Neural crest cell (in vitro differentiated cells): ENCODE measurements around the gene FBXO33. TPM values are rescaled to one million over a fixed set of nuclear protein-coding genes. Genes with fewer than 3 reads are reported as not detected.

Experiments
- DNase-seq: peaks from one replicate; pipeline ENCODE4 v3.0.0; 2021; ENCODE audit warnings: low read depth, mixed read lengths, low spot score
- H3K27ac Mint-ChIP-seq: one replicate; pipeline ENCODE4 v1.8.0; 2021; ENCODE audit warnings: mild to moderate bottlenecking, mixed read lengths; ENCODE audit not compliant: unreplicated experiment
- H3K27me3 Mint-ChIP-seq: 2 replicates; pipeline ENCODE4 v1.8.0; 2021; ENCODE audit warnings: low read depth, mild to moderate bottlenecking, mixed read lengths
- H3K36me3 Mint-ChIP-seq: 2 replicates; pipeline ENCODE4 v1.8.0; 2021; ENCODE audit warnings: low read depth, mild to moderate bottlenecking, mixed read lengths
- H3K4me1 Mint-ChIP-seq: 2 replicates; pipeline ENCODE4 v1.8.0; 2021; ENCODE audit warnings: mixed read lengths
- H3K4me3 Mint-ChIP-seq: one replicate; pipeline ENCODE4 v1.8.0; 2021; ENCODE audit warnings: mild to moderate bottlenecking, mixed read lengths
- H3K9me3 Mint-ChIP-seq: 2 replicates; pipeline ENCODE4 v1.8.0; 2021; ENCODE audit warnings: mixed read lengths
- total RNA-seq: library from RNA; stranded (reverse); gene quantifications from 2 replicates; pipeline ENCODE4 v1.2.1, GENCODE V29; 2021
- TF ChIP-seq, protein P1 (sequence below): fragments of 200-600 bp; sonication (generic); conservative IDR thresholded peaks from 2 replicates; pipeline ENCODE4 v1.5.0; 2021; ENCODE audit warnings: antibody characterized with exemption, mild to moderate bottlenecking

FBXO33 gene
- total RNA-seq, 1 donor from 2014 or later, result 8.9 TPM

DNA sequence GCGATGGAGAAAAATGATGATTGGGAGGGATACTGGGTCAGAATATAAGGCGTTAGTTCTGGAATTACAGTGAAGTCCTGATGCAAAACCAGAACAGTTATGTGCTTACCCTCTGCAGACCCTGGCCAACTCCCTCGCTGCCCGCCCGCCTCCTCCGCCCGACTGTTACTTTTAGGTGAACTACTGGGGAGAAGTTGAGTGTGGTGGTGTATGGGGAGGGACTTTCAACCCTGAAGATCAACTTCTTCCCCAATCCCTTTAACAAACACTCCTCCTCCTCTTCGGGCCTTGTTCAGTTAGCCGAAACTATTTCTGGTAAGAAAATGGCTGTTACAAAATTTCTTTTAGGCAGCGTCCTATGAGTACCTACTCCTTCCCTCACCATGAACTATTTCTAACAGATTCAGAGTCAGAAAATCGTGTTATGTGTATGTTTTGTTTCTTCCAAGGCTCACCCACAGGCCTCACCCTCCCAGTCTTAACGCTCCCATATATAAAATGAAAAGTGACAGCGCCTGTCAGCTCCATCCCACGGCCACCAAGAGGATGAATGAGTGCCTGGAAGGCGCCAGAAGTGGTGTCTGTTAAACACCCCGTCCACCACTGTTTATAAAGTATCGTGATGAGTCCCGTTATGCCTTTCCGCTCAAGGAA lies 1.3 kb downstream of the FBXO33 start:
- H3K4me1 Mint-ChIP-seq, result peaks cover 30% of the 10 kb centered on the region
- peak overlapping the region; percentile 87 for H3K27ac Mint-ChIP-seq
- no peak for DNase-seq

DNA sequence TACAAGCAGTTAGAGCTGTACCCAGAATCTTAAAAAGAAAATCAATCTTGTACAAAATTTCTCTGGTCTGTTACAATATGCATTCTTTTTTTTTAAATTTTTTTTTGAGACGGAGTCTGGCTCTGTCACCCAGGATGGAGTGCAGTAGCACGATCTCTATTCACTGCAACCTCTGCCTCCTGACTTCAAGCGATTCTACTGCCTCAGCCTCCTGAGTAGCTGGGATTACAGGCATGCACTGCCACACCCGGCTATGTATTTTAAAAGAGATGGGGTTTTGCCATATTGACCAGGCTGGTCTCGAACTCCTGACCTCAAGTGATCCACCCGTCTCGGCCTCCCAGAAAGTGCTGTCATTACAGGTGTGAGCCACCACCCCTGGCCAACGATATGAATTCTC lies 4.1 kb downstream of the FBXO33 start:
- Mint-ChIP-seq H3K4me1 (peaks cover 26% of the 10 kb centered on the region), H3K27ac (no peak overlapping the region), H3K36me3 (no peaks in the 10 kb centered on the region), H3K9me3 (no peaks in the 10 kb centered on the region), H3K4me3 (peak overlapping the region; percentile 8), H3K27me3 (no peaks in the 10 kb centered on the region)
- no peak for DNase-seq
- TF ChIP-seq, protein P1, sequence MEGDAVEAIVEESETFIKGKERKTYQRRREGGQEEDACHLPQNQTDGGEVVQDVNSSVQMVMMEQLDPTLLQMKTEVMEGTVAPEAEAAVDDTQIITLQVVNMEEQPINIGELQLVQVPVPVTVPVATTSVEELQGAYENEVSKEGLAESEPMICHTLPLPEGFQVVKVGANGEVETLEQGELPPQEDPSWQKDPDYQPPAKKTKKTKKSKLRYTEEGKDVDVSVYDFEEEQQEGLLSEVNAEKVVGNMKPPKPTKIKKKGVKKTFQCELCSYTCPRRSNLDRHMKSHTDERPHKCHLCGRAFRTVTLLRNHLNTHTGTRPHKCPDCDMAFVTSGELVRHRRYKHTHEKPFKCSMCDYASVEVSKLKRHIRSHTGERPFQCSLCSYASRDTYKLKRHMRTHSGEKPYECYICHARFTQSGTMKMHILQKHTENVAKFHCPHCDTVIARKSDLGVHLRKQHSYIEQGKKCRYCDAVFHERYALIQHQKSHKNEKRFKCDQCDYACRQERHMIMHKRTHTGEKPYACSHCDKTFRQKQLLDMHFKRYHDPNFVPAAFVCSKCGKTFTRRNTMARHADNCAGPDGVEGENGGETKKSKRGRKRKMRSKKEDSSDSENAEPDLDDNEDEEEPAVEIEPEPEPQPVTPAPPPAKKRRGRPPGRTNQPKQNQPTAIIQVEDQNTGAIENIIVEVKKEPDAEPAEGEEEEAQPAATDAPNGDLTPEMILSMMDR, result no peak

More for the DNA sequence above, 1.3 kb downstream of the FBXO33 start:
- Mint-ChIP-seq H3K9me3 (no peaks in the 10 kb centered on the region), H3K4me3 (peak overlapping the region; percentile 94), H3K27me3 (no peaks in the 10 kb centered on the region), H3K36me3 (no peaks in the 10 kb centered on the region)
- TF ChIP-seq, protein P1, result no peak

DNA sequence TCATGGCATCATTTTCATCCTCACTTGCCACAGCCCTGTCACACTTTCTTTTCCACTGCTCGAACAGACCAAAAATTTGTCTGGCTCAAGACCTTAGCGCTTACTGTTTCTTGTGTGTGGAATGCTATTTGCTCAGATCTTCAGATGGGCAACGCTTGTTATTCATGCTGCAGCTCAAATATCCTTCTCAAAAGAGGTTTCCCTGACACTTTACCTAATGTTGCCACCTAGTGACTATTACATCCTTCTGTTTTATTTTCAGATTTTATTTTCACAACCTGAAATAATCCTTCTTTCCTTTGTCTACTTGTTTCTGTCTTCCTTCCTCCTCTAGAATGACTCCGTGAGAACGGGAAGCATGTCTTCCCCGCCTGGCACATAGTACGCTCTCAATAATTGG lies 5.6 kb downstream of the FBXO33 start:
- no peaks in the 10 kb centered on the region for H3K9me3 Mint-ChIP-seq
- H3K27ac Mint-ChIP-seq, result no peak overlapping the region
- no peak overlapping the region for H3K4me3 Mint-ChIP-seq
- H3K4me1 Mint-ChIP-seq, result peaks cover 25% of the 10 kb centered on the region
- DNase-seq, result no peak
- TF ChIP-seq, protein P1, result no peak
- H3K27me3 Mint-ChIP-seq, result no peaks in the 10 kb centered on the region
- H3K36me3 Mint-ChIP-seq, result no peaks in the 10 kb centered on the region

DNA sequence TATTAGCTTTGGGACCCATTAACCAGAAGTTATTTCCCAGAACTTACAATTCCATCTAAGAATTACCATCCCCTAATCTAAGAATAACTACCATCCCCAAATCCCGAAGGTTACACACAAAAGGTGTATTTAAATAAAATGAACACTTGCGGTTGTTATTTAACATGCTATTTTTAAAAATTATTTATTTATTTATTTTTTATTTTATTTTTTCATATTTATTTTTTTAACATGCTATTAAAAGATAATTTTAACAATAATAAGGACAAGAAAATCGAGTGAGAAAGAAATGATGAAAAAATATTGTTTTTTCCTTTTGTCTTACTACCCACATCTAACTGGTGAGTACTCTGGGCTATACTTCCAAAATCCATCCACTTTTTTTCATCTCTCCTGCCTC lies 6.3 kb downstream of the FBXO33 start:
- Mint-ChIP-seq H3K36me3 (no peaks in the 10 kb centered on the region), H3K4me3 (no peak overlapping the region), H3K9me3 (no peaks in the 10 kb centered on the region), H3K4me1 (peaks cover 22% of the 10 kb centered on the region), H3K27ac (no peak overlapping the region), H3K27me3 (no peaks in the 10 kb centered on the region)
- no peak for DNase-seq
- TF ChIP-seq, protein P1, result no peak

DNA sequence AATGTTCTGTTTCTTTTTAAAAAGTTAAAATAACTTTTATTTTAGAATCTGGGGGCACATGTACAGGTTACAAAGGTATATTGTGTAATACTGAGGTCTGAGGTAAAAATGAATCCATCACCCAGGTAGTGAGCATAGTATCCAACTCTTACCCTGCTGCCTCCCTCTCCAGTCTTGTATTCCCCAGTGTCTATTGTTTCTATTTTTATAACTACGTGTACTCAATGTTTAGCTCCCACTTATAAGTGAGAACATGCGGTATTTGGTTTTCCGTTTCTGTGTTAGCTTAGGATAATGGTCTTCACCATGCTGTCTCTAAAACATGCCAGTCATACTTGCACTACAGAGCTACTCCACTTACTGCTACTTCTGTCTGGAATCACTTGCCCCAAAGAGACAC lies 8.4 kb downstream of the FBXO33 start:
- no peak overlapping the region for H3K27ac Mint-ChIP-seq
- no peak for DNase-seq

More for the DNA sequence above, 8.4 kb downstream of the FBXO33 start:
- no peaks in the 10 kb centered on the region for H3K27me3 Mint-ChIP-seq
- peaks cover 6% of the 10 kb centered on the region for H3K4me1 Mint-ChIP-seq
- peaks cover 3% of the 10 kb centered on the region for H3K9me3 Mint-ChIP-seq
- H3K4me3 Mint-ChIP-seq, result no peak overlapping the region
- H3K36me3 Mint-ChIP-seq, result no peaks in the 10 kb centered on the region
- TF ChIP-seq, protein P1, result no peak
